ENCODE measurements around the gene SORBS2. TPM values are rescaled to one million over a fixed set of nuclear protein-coding genes. Genes with fewer than 3 reads are reported as not detected.

The SORBS2 gene
- polyA plus RNA-seq, 1 donor: 76.6 TPM

DNA sequence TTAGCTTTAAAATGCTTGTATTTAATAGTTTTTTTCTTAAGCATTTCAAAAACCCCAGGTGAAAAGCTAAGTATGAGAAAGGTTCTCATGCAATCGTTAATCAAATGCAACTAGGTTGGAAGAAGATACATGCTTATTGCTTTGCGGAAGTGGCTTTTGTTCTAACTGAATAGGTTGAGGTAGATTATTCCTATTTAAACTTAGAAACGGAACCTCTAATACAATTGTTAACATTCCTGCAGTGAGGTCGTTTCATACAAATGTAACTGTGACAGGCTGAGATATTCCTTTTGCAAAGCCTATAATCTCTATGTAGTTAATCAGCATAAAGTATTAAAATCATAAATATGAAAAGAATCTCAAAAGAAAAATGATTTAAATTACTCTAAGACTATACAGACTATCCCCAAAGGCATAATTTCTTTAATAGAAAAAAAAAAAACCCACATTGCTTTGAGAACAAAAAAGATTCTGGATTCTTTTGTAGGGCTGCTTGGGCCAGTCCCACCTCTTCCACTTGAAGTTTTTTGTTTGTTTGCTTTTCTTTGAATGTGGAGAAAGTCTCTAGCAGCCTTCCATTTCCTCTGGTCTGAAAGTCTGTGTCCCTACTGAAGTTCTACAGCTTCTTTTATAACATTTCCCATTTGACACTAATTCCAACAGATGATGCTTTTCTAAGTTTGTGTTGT is 25.6 kb upstream of the SORBS2 start:
- no peak for DNase-seq

DNA sequence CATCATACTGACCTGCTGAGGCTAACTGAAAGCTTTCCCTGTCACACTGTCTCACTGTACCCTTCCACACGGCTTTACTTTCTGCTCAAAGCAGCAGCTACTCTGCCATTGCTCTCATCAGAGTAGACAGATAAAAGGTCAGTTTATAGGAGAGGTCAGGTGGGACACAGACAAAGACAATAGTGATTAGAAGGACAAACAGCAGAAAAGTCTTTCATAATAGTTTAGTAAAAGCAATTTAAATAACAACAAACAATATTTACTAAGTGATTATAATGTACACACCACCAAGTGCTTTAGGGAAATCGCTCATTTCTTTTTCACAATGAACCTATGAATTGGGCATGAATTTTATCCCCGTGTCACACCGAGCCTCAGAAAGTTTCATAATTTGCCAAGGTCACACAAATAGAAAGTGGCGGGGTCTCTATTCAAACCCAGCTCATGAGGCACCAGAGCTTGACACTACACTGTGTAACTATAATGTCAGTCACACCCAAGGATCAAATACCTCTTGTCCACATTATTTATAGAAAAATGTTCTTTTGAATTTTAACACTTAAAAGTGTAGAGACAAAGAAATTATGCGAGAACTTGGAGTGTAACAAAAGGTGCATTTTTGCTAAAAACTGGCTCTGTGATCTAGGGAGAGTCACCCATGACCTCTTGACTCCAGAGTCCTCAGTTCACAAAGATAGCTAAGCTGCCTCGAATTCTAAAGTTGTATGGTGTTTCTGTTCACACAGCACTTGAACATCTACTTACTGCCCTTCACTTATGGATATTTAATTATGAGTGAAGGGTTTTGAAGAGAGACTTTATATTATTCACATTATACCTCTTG is 24.5 kb upstream of the SORBS2 start:
- no peak for DNase-seq

- no peak for DNase-seq
Measured at GRCh38 chr4:185835814-185836213, 23.8 kb upstream of the SORBS2 start.

GRCh38 chr4:185835336-185835735 is 23.3 kb upstream of the SORBS2 start:
- no peak for DNase-seq

- no peak for DNase-seq
Measured at GRCh38 chr4:185834778-185835177, 22.8 kb upstream of the SORBS2 start.

- no peak for DNase-seq
Measured at GRCh38 chr4:185834088-185834487, 22.1 kb upstream of the SORBS2 start.

GRCh38 chr4:185833055-185833598 is 21.1 kb upstream of the SORBS2 start:
- no peak for DNase-seq

GRCh38 chr4:185831125-185831815 is 19.3 kb upstream of the SORBS2 start:
- no peak for DNase-seq

DNA sequence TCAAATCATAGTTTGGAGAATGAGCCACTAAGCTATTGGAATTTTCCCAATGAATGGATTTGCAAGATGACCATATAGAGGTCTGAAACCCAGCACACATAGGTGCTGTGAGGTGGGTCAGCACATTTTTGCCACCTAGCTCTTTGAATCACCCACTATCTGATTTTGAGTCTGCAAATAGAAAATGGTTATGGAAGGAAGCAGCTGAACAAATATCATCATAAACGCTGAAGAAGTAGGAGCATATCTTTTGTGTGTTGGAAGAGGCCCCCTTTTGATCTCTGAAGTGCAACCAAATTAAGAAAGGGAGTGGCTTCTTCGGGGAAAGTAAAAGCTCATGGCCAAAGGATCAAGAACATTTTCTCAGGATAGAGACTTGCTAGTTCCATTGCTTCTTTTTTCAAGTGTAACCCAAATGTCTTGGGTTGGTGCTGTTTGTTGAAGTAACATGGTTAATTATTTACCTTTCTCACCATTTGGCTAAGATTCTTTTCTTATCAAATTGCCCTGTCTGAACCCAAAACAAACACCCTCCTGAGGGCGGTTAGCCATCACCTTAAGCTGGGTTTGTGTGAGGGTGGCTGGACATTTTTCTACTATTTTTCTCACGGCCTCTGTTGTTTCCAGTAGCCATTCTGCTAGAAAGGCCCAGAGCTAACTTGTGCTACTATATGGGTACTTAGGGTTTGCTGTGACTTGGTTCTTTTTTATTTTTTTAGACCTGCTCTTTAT is 18.4 kb upstream of the SORBS2 start:
- DNase-seq: no peak

DNA sequence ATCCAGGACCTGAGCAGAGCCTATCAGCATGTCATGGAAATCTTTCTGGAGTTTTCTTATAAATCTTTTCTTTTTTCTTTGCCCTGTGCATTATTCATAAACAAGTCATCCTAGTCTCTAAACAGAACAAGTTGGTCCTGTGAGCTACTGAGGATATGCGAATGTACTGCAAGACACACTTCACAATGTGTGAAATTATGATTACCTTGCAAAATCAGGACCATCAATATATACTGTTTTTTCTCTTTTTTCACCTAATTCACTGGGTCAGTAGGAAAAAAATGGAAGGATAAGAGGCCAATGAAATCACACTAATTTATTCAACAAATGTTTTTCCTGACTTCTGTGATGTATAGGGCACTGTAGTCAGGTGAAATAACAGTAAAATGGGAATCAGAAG is 14.4 kb upstream of the SORBS2 start:
- DNase-seq: no peak

- no peak for DNase-seq
Measured at GRCh38 chr4:185825737-185826136, 13.7 kb upstream of the SORBS2 start.

DNA sequence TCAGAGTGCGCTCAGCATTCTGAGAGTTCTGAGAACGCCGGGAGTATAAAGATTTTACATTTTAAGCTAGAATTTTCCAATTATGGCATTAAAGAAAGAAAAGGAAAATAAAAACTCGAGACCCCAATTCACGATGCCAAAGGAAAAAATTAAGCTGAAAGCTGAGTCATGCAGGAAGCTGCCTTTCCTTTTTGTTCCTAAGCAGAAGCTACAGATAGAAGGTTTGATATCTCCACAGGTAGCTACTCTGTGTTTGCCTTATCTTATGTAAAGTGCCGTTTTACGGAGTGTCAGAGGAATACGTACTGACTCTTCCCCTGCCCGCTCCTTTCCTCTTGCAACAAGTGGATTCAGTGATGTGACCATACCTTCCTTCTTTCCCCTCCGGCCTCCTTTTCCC is 10.8 kb upstream of the SORBS2 start:
- no peak for DNase-seq

GRCh38 chr4:185821029-185821419 is 9.0 kb upstream of the SORBS2 start:
- DNase-seq: no peak

- DNase-seq: no peak
Measured at GRCh38 chr4:185820146-185821028, 8.4 kb upstream of the SORBS2 start.

DNA sequence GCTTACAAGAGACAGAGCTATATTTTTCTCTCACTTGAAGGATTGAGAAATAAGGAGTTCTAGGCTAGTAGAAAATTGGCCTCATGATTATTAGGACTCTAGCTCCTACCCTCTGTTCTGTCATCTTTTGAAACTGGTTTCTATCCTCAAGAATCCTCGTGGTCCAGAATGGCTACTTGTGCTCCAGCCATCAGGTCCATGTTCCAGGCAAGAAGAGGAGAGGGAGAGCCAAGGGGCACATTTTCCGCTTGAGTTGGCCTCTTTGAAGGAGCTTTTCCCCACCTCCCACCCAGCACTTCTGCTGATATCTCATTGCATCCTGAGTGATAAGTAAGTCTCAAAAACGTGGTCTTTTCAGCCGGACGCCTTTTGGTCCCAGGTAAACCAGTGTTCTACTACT is 7.2 kb upstream of the SORBS2 start:
- no peak for DNase-seq

DNA sequence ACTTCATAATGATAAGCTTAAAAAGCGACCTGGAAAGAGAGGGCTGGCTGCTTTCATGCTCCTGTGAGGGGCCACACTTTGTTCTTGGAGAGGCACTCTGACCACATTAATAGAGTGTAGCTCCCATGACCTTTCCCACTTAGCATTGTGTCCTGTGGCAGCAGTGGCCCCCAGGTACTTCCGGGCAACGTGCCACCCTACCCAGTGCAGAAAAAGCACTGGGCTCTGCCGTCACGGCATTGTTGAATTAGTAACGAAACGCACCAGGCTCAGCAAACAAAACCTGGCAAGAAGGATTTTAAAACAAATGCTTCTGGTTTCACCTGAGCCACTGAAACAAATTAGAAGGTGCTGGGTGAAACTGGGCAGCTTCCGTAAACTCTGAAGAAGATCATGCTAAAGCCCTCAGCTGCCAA is 5.4 kb upstream of the SORBS2 start:
- DNase-seq: no peak

- DNase-seq: no peak
Measured at GRCh38 chr4:185813133-185813532, 1.1 kb upstream of the SORBS2 start.

- DNase-seq: no peak
Measured at GRCh38 chr4:185810746-185811508, 1.1 kb downstream of the SORBS2 start.

- DNase-seq: no peak
Measured at GRCh38 chr4:185809533-185810071, 2.4 kb downstream of the SORBS2 start.

GRCh38 chr4:185809121-185809520 is 2.9 kb downstream of the SORBS2 start:
- DNase-seq: no peak
